Middle frontal gyrus (tissue), 1 donor: ENCODE results near the gene HAPSTR1.
"Not testable (repeated sequence)": the region's sequence is repeated elsewhere in the genome, so short reads cannot be mapped to it uniquely, and the experiment has no call there.

Source experiments
- DNase-seq: peaks from one replicate; pipeline ENCODE4 v3.0.0-alpha.2; 2015; ENCODE audit warnings: low spot score; ENCODE audit errors: extremely low spot score

The HAPSTR1 gene

GRCh38 chr16:9090960-9091866 lies at the start of gene HAPSTR1:
TSS of gene HAPSTR1 (plus strand) at chr16:9091644. CDS start at chr16:9092045, 401 bp downstream.
- DNase-seq: peak; percentile 99

- no peak for DNase-seq
Measured at GRCh38 chr16:9042533-9042932, 48.9 kb upstream of the HAPSTR1 start.

GRCh38 chr16:9042964-9043680 lies 48.3 kb upstream of the HAPSTR1 start:
- DNase-seq: no peak

DNA sequence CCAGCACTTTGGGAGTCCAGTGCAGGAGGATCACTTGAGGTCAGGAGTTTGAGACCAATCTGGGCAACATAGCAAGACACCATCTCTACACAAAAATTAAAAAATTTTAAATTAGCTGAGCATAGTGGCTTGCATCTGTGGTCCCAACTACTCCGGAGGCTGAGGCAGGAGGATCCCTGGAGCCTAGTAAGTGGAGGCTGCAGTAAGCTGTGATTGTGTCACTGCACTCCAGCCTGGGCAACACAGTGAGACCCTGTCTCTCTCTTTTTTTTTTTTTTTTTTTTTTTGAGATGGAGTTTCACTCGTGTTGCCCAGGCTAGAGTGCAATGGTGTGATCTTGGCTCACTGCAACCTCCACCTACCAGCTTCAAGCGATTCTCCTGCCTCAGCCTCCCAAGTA lies 45.9 kb upstream of the HAPSTR1 start:
- not testable (repeated sequence) for DNase-seq

GRCh38 chr16:9046667-9047055 lies 44.8 kb upstream of the HAPSTR1 start:
- DNase-seq: no peak

DNA sequence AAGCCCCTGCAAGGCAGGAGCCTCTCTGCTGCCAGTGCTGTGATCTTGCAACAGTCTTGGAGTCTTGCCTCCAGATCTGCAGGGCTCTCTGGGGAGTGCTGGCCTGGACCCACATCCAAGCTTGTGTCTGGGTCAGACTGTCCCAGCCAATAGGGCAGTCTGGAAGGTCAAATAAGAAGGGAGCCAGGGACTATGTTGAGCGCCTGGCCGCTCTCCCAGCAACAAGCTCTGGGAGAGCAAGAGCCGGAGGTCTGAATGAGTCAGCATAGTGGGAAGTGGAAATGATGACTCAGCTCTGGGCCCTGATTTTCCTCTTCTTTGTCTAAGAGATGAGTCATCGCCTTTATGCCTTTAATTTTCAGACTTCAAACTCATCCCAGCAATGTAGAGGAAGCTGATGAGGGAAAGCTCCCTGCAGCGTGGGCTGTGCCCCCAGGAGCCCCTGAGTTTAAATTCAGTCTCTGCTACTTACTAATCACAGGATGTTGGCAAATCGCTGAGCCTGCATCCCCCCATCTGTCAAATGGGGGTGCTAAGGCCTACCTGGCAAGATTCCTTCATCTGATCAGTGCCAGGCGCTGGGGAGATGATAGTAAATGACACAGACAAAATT lies 43.6 kb upstream of the HAPSTR1 start:
- DNase-seq: peak; percentile 76

GRCh38 chr16:9048302-9048700 lies 43.1 kb upstream of the HAPSTR1 start:
- no peak for DNase-seq

GRCh38 chr16:9049241-9049640 lies 42.2 kb upstream of the HAPSTR1 start:
- DNase-seq: no peak

- no peak for DNase-seq
Measured at GRCh38 chr16:9050102-9050830, 41.2 kb upstream of the HAPSTR1 start.

GRCh38 chr16:9053006-9053601 lies 38.3 kb upstream of the HAPSTR1 start:
- DNase-seq: no peak

- no peak for DNase-seq
Measured at GRCh38 chr16:9054460-9054859, 37.0 kb upstream of the HAPSTR1 start.

DNA sequence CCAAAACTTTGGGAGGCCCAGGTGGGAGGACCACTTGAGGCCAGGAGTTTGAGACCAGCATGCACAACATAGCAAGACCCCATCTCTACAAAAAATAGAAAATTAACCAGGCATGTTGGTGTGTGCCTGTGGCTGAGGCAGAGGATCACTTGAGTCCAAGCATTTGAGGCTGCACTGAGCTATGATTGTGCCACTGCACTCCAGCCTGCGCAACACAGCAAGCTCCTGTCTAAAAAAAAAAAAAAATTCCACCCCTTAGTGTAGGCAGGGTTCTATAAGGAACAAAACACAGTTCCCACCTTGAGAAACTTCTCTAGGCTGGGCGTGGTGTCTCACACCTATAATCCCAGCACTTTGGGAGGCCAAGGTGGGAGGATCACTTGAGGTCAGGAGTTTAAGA lies 36.3 kb upstream of the HAPSTR1 start:
- DNase-seq: no peak

DNA sequence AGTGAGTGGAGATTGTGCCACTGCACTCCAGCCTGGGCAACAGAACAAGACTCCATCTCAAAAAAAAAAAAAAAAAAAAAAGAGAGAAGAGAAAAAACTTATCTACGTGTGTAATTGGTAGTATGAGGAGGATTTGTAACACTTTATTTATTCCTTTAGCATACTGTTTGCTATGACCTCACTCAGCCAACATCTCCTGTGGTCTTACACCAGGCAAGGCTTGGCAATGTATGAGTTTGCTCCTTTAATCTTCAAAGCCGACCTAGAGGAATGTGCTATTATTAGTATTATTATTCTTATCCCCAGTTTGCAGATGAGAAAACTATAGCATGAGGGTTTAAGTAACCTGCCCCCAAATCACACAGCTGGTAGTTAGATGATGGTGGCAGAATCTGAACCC lies 35.8 kb upstream of the HAPSTR1 start:
- no peak for DNase-seq

DNA sequence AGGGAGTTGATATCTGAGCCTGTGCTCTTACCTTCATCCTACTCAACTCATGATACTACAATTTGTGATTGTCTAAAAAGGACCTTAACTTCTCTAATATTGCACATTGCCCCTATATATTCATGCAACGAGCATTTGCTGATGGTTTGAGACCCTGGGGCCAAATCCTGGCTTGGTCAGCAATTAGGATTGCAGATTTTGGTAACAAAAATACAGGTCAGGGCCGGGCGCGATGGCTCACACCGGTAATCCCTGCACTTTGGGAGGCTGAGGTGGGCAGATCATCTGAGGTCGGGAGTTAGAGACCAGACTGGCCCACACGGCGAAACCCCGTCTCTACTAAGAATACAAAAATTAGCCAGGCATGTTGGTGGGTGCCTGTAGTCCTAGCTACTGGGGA lies 35.4 kb upstream of the HAPSTR1 start:
- DNase-seq: no peak

DNA sequence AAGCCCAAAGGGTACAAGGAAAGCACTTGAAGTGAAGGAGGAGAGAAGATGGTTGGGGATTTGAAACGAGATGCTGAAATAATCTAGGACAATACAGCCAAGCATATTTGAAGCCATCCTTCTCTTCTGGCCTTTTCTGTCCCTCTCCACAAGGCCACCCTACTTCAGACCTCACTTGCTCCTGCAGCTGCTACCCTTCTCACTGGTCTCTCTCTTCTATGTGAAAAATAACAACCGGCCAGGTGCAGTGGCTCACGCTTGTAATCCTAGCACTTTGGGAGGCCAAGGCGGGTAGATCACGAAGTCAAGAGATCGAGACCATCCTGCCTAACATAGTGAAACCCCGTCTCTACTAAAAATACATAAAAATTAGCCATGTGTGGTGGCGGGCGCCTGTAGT lies 33.2 kb upstream of the HAPSTR1 start:
- no peak for DNase-seq

GRCh38 chr16:9060225-9060624 lies 31.2 kb upstream of the HAPSTR1 start:
- no peak for DNase-seq

GRCh38 chr16:9061358-9061813 lies 30.1 kb upstream of the HAPSTR1 start:
- DNase-seq: peak; percentile 23

DNA sequence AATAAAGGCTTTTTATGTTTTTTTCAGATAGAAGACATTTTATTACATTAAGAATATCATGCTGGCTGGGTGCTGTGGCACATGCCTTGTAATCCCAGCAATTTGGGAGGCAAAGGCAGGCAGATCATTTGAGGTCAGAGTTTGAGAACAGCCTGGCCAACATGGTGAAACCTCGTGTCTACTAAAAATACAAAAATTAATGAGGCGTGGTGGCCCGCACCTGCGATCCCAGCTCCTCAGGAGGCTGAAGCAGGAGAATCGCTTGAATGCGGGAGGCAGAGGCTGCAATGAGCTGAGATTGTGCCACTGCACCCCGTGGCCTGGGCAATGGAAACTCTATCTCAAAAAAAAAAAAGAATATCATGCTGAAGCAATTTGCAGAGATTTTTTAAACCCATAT lies 29.1 kb upstream of the HAPSTR1 start:
- DNase-seq: no peak

- no peak for DNase-seq
Measured at GRCh38 chr16:9065077-9065476, 26.4 kb upstream of the HAPSTR1 start.

- DNase-seq: no peak
Measured at GRCh38 chr16:9068886-9069285, 22.6 kb upstream of the HAPSTR1 start.

DNA sequence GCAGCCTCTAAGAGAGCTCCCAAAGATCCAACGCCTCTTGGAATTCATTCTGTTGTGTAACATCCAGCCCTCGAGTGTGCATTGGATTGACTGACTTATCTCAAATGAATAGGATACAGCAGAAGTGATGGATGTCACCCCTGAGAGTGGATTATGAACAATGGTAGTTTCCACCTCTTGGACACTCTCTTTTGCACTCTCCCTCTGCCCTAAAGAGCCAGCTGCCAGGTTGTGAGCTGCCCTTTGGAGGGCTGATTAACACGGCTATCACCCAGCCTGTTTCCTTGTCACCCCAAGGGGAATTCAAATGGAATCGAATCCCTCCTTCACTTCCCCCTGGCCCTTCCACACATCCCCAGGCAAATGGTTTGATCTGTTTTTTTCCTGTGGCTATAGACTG lies 21.2 kb upstream of the HAPSTR1 start:
- DNase-seq: no peak
